ENCODE data around the gene SKA2. TPM values are rescaled to one million over a fixed set of nuclear protein-coding genes. Genes with fewer than 3 reads are reported as not detected.

SKA2 gene
- total and polyA plus RNA-seq, 2 of the 8 experiments (the other 6 are each of a cell fraction or from before 2014, with no cell fraction given): 15.6 to 95.8 TPM

DNA sequence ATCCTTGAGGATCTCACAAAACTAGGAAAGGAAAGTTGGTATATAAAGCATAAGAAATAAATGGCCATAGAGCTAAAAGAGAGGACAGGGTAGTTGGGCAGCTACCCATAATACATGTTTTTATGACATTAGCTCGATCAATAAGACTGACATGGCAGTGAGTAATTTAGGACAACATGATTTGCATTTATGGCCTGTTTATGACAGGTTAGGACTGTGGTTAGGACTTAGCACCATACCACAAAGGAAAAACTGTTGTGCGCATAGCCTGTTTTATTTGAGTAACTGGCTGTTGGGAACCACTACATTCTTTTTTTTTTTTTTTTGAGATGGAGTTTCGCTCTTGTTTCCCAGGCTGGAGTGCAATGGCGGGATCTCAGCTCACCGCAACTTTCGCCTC is 30.3 kb downstream of the SKA2 start:
- no peak overlapping the region for H3K4me2 ChIP-seq (ENCODE audit: insufficient read depth in 1 of 2, low read depth in 2 of 2, low read length in 2 of 2)
- no peak overlapping the region for H3K18ac ChIP-seq (ENCODE audit: extremely low read depth, low read length)
- H2BK120ac ChIP-seq (replicated peaks; ENCODE audit: low read depth, low read length): no peak overlapping the region
- no peak overlapping the region for H4K5ac ChIP-seq (ENCODE audit: insufficient read length, low read depth, low read length)
- H2BK12ac ChIP-seq (ENCODE audit: low read depth, low read length): no peak overlapping the region
- no peak overlapping the region for H3K56ac ChIP-seq (replicated peaks; ENCODE audit: insufficient read length, low read depth, low read length)
- peaks cover 2 to 4% of the 10 kb centered on the region in 2 experiments for H4K20me1 ChIP-seq (replicated peaks in 1 of 2; ENCODE audit: control insufficient read depth in 1 of 2, insufficient read depth in 2 of 2, low read length in 2 of 2)
- WGBS, 2 experiments (ENCODE audit: extremely low coverage in 1 of 2, insufficient coverage in 1 of 2, insufficient read length in 1 of 2, insufficient replicate concordance in 2 of 2, low coverage in 1 of 2, low lambda C conversion rate in 2 of 2, missing lambda C conversion rate in 1 of 2): 89% methylated on average over 2 of the region's 6 CpGs; no CpG with 5 or more reads in 1 of the 2 experiments
- no peak overlapping the region for H2AK5ac ChIP-seq (ENCODE audit: low read depth, low read length)
- no peak overlapping the region for H2BK15ac ChIP-seq (ENCODE audit: low read length)
- FAIRE-seq (no peak), DNase-seq (ENCODE audit: low read depth in 1 of 2, low spot score in 2 of 2) (no peak)
- no peak overlapping the region for H2BK5ac ChIP-seq (ENCODE audit: low read depth, low read length)
- no peak overlapping the region for H3K27ac ChIP-seq (ENCODE audit: low read depth, low read length)
- no peak overlapping the region for H3K4me3 ChIP-seq (ENCODE audit: extremely low read depth in 1 of 4, insufficient read depth in 2 of 4, low read depth in 3 of 4, low read length in 4 of 4)
- no peak overlapping the region for H3K9ac ChIP-seq (replicated peaks in 1 of 4; ENCODE audit: extremely low read depth in 1 of 4, low read depth in 3 of 4, low read length in 3 of 4)
- no peak overlapping the region for H2AFZ ChIP-seq (ENCODE audit: low read length)
- H3K79me1 ChIP-seq (ENCODE audit: low read depth, low read length): no peaks in the 10 kb centered on the region
- no peak overlapping the region for H2BK20ac ChIP-seq (ENCODE audit: low read length)
- H3K9me3 ChIP-seq (ENCODE audit: insufficient read depth in 2 of 2, low read depth in 1 of 2, low read length in 1 of 2): no peaks in the 10 kb centered on the region
- POLR2A ChIA-PET (ENCODE audit: partially characterized antibody): interaction anchor here (1.1 kb wide), 1 partner anchor 65 kb away, joined by 3 read pairs; no protein-coding TSS in a partner anchor
- H3K27me3 ChIP-seq (replicated peaks in 1 of 4; ENCODE audit: control insufficient read depth in 3 of 4, extremely low read depth in 1 of 4, insufficient read depth in 3 of 4, low read length in 3 of 4): no peaks in the 10 kb centered on the region
- H3K23ac ChIP-seq (ENCODE audit: insufficient read length): no peak overlapping the region
- CTCF ChIA-PET (ENCODE audit: partially characterized antibody): interaction anchor here (0.5 kb wide), 1 partner anchor 91 kb away, joined by 3 read pairs; no protein-coding TSS in a partner anchor
- no peaks in the 10 kb centered on the region for H3K23me2 ChIP-seq (ENCODE audit: low read depth, low read length)
- H3K4me1 ChIP-seq (replicated peaks in 1 of 4; ENCODE audit: control insufficient read depth in 3 of 4, insufficient read depth in 4 of 4, low read length in 3 of 4): no peaks in the 10 kb centered on the region
- no peaks in the 10 kb centered on the region; a peak in 1 of 4 replicates for H3K79me2 ChIP-seq (ENCODE audit: control insufficient read depth in 1 of 2, insufficient read depth in 2 of 2, low read length in 2 of 2)
- peaks cover 2 to 15% (median 6%) of the 10 kb centered on the region in 4 experiments; a peak in 3 of 8 replicates for H3K36me3 ChIP-seq (ENCODE audit: control insufficient read depth in 2 of 4, insufficient read depth in 4 of 4, low read length in 3 of 4)
- H4K91ac ChIP-seq (replicated peaks; ENCODE audit: insufficient read length, low read length): no peak overlapping the region
- no peak overlapping the region for H3K14ac ChIP-seq (ENCODE audit: insufficient read length)
- no peak overlapping the region for H4K8ac ChIP-seq (ENCODE audit: extremely low read depth, insufficient read depth, low read length)
- H3K4ac ChIP-seq (replicated peaks; ENCODE audit: insufficient read length, low read depth, low read length): no peak overlapping the region
- TF ChIP-seq SRF (IDR thresholded peaks at IDR 0.05; ENCODE audit: low read depth, low read length): no peak
- no peak for TF ChIP-seq TAF1 (IDR thresholded peaks at IDR 0.05; ENCODE audit: low read depth, low read length)
- TF ChIP-seq TCF12 (IDR thresholded peaks at IDR 0.05; ENCODE audit: low read depth, low read length): no peak
- no peak for TF ChIP-seq EGR1 (IDR thresholded peaks at IDR 0.05; ENCODE audit: borderline replicate concordance, low read depth, low read length)
- TF ChIP-seq YY1 (IDR thresholded peaks at IDR 0.05; ENCODE audit: low read depth, low read length): no peak
- TF ChIP-seq TAF7 (optimal IDR thresholded peaks at IDR 0.05; ENCODE audit: borderline replicate concordance, low read depth, low read length): no peak
- TF ChIP-seq RAD21 (IDR thresholded peaks at IDR 0.05 in 1 of 2, conservative IDR thresholded peaks at IDR 0.05 in 1 of 2; ENCODE audit: low read depth in 2 of 2, low read length in 2 of 2): no peak
- no peak for TF ChIP-seq EZH2 (IDR thresholded peaks at IDR 0.05; ENCODE audit: low read depth, low read length, severe bottlenecking)
